Inflammatory macrophage (primary cell): Measurements from ENCODE around the gene CLSTN2.

ENCODE experiments used
- DNase-seq, 2 donors: peaks; one replicate each; pipeline ENCODE4 v3.0.0-alpha.2; 2020 to 2022

CLSTN2 gene

GRCh38 chr3:140053794-140054193 is 118.8 kb downstream of the CLSTN2 start:
- DNase-seq, result no peak

- DNase-seq, result no peak
Observed at GRCh38 chr3:140055092-140055791, 120.3 kb downstream of the CLSTN2 start.

- no peak for DNase-seq
Observed at GRCh38 chr3:140056047-140056446, 121.1 kb downstream of the CLSTN2 start.

GRCh38 chr3:140061211-140061610 is 126.2 kb downstream of the CLSTN2 start:
- DNase-seq, result no peak

GRCh38 chr3:140062461-140062860 is 127.5 kb downstream of the CLSTN2 start:
- DNase-seq, result no peak

- no peak for DNase-seq
Observed at GRCh38 chr3:140067487-140067886, 132.5 kb downstream of the CLSTN2 start.

GRCh38 chr3:140068494-140069017 is 133.6 kb downstream of the CLSTN2 start:
- DNase-seq, result no peak

- DNase-seq, result no peak
Observed at GRCh38 chr3:140073278-140074045, 138.5 kb downstream of the CLSTN2 start.

GRCh38 chr3:140076552-140076951 is 141.6 kb downstream of the CLSTN2 start:
- DNase-seq, result no peak

GRCh38 chr3:140077406-140077805 is 142.4 kb downstream of the CLSTN2 start:
- no peak for DNase-seq

- DNase-seq, result no peak
Observed at GRCh38 chr3:140078343-140078742, 143.4 kb downstream of the CLSTN2 start.

- DNase-seq, result no peak
Observed at GRCh38 chr3:140078940-140079339, 144.0 kb downstream of the CLSTN2 start.

- no peak for DNase-seq
Observed at GRCh38 chr3:140081887-140082286, 146.9 kb downstream of the CLSTN2 start.

- DNase-seq, result no peak
Observed at GRCh38 chr3:140085001-140085400, 150.0 kb downstream of the CLSTN2 start.

- no peak for DNase-seq
Observed at GRCh38 chr3:140086642-140087041, 151.7 kb downstream of the CLSTN2 start.

- no peak for DNase-seq
Observed at GRCh38 chr3:140088058-140088457, 153.1 kb downstream of the CLSTN2 start.

GRCh38 chr3:140088513-140088912 is 153.5 kb downstream of the CLSTN2 start:
- no peak for DNase-seq

GRCh38 chr3:140089403-140090072 is 154.6 kb downstream of the CLSTN2 start:
- DNase-seq, result no peak

- DNase-seq, result no peak
Observed at GRCh38 chr3:140091143-140091542, 156.2 kb downstream of the CLSTN2 start.

- no peak for DNase-seq
Observed at GRCh38 chr3:140092848-140093536, 158.0 kb downstream of the CLSTN2 start.

GRCh38 chr3:140093742-140094141 is 158.8 kb downstream of the CLSTN2 start:
- no peak for DNase-seq

GRCh38 chr3:140094487-140094886 is 159.5 kb downstream of the CLSTN2 start:
- DNase-seq, result no peak

- no peak for DNase-seq
Observed at GRCh38 chr3:140096037-140096436, 161.1 kb downstream of the CLSTN2 start.
